CD4-positive, alpha-beta T cell treated with Interferon alpha-2 for 1 hour (primary cell): ENCODE data around the gene METTL15.
"Not testable (repeated sequence)": the region's sequence is repeated elsewhere in the genome, so short reads cannot be mapped to it uniquely, and the experiment has no call there.

Experiments
- DNase-seq, 2 donors: peaks; one replicate each; pipeline ENCODE4 v3.0.0-alpha.2; 2020 to 2022

The METTL15 gene

GRCh38 chr11:28315440-28315839 lies 207.3 kb downstream of the METTL15 start:
- no peak for DNase-seq

GRCh38 chr11:28318871-28319270 lies 210.7 kb downstream of the METTL15 start:
- no peak for DNase-seq

- no peak for DNase-seq
Measured at GRCh38 chr11:28323621-28324020, 215.4 kb downstream of the METTL15 start.

GRCh38 chr11:28332393-28332792 lies 224.2 kb downstream of the METTL15 start:
- not testable (repeated sequence) for DNase-seq

- DNase-seq: no peak
Measured at GRCh38 chr11:28337701-28338100, 229.5 kb downstream of the METTL15 start.

- DNase-seq: no peak
Measured at GRCh38 chr11:28338371-28338770, 230.2 kb downstream of the METTL15 start.

GRCh38 chr11:28339488-28339887 lies 231.3 kb downstream of the METTL15 start:
- no peak for DNase-seq

- DNase-seq: no peak
Measured at GRCh38 chr11:28342716-28343115, 234.5 kb downstream of the METTL15 start.

GRCh38 chr11:28343304-28344233 lies 235.4 kb downstream of the METTL15 start:
- DNase-seq: no peak

GRCh38 chr11:28346209-28346608 lies 238.0 kb downstream of the METTL15 start:
- no peak for DNase-seq

GRCh38 chr11:28346721-28347120 lies 238.5 kb downstream of the METTL15 start:
- DNase-seq: no peak

- no peak for DNase-seq
Measured at GRCh38 chr11:28347371-28347770, 239.2 kb downstream of the METTL15 start.

- no peak for DNase-seq
Measured at GRCh38 chr11:28350216-28350615, 242.0 kb downstream of the METTL15 start.

- no peak for DNase-seq
Measured at GRCh38 chr11:28353991-28354390, 245.8 kb downstream of the METTL15 start.

- no peak for DNase-seq
Measured at GRCh38 chr11:28366549-28367346, 258.6 kb downstream of the METTL15 start.

- DNase-seq: not testable (repeated sequence)
Measured at GRCh38 chr11:28378095-28378494, 269.9 kb downstream of the METTL15 start.
